GM18858 (cell line): Measurements from ENCODE around the gene GALNT18.

Experiments
- ATAC-seq: cut with Tn5 transposase; IDR thresholded peaks from one replicate; pipeline ENCODE4 v1.9.1; 2021; ENCODE audit not compliant: unreplicated experiment

Gene GALNT18

DNA sequence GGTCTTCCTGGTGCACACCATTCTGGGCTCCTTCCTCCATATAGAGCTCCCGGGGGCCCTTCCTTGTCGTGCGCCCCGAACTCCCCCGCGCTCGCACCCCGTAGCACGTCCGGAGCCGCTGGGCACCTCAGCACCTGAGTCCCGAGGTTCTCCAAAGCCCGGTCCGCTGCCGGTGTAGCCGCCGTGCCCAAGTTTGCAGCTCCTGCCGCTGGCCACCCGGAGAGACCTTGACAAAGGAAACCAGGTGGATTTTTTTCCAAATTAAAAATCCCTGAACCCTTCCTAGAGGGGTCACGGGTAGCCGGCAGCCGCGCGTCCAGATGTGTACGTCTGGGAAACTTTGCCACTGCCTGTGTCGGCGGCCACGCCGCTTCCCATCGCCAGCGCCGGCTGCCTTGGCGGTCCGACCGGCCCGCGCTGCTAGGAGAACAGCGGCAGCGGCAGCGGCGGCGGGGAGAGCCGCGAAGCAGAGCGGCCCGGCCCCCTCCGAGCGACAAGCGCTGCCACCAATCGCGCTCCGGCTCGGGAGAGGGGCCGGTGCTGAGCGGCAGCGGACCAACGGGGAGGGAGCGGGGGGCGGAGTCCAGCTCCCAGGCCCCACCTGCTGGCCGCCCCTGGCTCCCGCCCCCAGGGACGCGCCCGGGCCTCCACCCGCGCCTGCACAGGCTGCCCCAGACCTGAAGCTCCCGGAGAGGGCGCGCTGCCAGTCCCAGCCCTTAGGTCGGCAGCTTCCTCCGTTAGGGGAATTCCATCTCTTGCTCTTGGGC is at the start of gene GALNT18:
Gene GALNT18 (minus strand): TSS at position 433 of the 767 bp plus-strand sequence.
- ATAC-seq = peak; percentile 87

DNA sequence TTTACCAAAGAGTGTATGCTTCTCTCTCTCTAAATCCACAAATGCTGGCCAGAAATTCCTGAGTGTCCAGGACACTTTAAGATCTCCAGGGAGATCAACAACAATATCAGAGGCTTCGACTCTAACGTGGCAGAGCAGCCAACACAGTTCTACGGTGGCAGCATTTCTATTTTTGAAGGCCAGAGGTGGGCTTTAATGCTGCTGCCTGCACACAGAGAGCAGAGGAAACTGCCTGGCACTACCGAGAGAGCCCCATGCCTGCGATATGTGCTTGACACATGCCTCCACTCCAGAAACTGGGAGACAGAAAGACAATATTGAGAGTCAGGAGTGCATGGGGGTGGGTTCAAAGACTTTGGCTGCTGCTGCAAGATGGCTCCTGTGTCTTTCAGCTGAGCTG is 48.8 kb upstream of the GALNT18 start:
- ATAC-seq = no peak

DNA sequence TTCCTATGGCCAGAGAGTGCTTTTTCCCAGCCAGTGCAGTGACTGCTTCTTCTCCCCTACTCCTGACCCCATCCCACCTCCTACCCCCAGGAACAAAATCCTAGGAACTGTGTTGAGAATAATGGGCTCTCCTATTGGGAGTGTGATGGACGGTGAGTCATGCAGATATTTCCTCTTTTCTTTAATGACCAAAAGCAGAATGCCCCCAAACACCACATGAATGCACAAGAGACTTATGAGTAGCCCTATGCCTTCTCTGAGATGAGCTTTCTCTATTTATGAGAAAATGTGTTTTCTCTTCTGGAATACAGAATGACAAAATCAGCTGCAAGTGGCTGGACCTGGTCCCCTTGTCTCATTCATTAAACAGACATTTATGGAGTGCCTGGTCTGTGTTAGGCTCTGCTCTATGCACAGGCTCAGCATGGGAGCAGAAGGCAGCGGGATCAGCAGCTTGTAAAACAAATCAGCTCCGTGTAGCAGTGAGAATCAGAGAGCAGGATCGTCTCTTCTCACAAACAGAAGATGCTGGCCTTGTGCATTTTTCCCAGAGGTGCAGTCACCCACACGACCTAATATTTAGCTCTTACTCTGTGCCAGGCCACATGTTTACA is 47.5 kb upstream of the GALNT18 start:
- no peak for ATAC-seq

DNA sequence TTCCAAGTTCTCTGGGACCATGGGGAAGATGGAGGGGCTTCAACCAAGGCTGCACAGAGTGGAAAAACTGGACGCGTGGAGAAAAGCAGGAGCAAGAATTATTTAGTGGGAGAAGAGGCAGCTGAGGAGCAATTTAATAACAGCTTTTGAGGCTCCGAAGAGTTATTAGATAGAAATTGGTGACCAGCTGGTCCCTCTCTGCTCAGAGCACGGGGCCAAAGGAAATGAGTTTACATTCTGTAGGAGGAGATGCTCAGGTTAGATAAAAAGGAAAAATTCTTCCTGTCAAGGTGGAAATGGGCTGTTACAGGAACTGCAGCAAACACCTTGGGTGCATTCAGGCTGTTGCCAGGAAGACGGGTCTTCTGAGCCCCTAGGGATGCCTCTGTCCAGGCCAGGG is 47.0 kb upstream of the GALNT18 start:
- ATAC-seq = no peak

DNA sequence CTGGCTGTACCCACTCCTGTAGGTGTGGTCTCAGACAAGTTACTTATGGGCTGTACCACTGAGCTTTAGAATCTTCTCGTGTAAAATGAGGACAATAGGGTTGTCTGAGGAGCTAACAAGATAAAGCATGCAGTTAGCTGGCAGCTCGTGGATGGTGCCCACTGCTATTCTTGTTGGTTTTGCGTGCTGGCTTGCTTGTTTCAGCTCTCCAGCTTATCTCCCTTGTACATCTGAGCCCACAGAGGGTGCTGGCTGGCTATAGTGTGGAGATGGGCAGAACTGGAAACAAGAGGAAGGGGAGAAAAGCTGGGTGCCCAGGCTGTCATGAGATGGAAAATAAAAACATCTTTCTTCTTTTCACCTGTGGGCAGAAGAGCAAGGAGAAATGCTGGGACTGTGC is 46.5 kb upstream of the GALNT18 start:
- no peak for ATAC-seq

DNA sequence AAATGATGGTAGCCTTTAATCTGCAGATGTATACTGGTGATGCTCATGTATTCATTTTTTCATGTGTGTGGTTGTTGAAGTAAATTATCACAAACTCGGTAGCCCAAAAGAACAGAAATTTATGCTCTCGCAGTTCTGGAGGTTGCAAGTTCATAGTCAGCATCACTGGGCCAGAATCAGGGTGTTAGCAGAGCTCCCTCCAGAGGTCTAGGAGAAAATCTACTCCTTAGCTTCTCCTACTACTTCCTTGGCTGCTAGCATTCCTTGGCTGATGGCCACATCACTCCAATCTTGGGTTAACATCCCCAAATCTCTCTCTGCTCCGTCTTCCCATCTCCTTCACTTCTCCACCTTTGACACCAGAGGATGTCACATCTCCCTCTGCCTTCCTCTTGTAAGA is 45.3 kb upstream of the GALNT18 start:
- ATAC-seq = no peak

DNA sequence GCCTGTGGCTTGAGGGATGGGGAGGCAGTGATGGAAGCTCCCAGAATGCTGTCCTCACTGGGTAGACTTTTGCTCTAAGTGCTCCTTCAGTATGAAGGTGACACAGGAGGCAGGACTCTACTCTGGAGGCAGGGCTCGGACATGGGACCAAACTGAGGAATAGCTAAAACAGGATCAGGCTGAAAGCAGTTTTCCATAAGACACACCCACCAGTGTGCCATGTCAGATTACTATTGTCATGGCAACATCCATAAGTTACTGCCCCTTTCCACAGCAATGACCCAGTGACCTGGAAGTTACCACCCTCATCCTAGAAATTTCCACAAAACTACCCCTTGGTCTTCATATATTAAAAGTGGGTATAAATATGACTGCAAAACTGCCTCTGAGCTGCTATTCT is 43.6 kb upstream of the GALNT18 start:
- no peak for ATAC-seq

DNA sequence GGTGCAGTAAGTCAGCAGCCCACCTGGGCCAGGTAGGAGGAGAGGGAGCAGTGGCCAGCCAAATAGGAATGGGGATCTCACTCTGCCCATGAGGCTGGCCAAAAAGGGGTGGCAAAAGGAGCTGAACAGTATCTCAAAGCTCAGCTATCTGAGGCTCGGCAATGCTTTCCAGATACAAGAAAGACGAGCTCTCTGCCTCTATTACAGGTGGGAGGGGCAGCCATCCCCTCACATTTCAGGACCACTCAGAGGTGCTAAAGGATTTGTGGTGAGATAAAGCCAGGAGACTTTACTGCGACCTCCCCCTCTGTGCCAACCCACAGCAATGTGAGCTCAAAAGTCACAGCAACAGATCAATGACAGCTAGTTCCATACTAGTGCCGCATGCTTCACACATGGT is 42.1 kb upstream of the GALNT18 start:
- ATAC-seq = no peak

DNA sequence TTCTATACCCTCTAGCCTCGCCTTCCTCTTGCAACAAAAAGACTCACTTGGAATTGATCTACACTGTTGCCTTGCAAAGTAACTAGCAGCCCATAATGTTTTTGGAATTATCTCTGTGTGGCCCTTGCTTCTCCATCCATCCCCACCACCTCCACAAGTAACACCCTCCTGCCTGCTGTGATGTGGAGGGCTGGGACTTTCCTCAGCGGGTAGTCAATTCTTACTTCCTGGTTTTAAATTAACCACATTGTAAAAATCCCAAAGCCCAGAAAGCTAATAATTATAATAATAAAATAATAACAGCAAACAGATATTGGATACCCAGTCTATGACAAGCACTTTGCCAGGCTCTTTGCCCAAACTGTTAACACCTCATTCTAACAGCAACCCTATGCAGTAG is 40.8 kb upstream of the GALNT18 start:
- no peak for ATAC-seq

DNA sequence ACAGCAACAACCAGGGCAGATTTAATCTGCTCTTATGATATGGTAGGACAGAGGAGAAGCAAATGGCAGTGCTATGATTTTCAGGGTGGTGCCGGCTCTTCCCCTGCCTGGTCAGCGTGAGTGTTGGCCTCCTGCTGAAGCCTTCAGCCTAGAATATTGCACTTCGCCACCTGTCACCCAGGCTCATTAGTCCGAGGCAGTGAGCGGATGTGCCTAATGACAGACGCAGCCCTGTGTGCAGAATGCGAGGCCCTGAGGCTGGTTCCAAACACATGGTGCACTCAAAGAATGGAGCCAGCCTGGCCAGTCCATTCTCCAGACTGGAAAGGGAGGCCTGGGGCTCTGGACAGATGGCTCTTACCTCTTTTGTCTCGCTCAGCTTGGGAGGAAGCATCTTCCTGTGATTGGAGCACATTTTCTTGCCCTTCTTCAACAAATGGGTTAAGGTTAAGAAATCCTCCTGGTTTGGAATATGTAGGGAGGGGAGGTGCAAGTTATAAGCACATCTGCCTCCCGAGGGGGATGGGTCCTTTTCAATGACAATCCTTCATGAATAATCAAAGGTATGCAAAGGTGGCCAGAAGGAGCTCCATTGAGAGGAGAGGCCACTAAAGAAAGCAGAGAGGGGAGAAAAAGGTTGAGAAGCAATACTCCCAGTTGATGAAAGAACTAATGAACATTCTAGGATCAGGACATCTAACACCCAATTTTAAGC is 39.7 kb upstream of the GALNT18 start:
- ATAC-seq = no peak

DNA sequence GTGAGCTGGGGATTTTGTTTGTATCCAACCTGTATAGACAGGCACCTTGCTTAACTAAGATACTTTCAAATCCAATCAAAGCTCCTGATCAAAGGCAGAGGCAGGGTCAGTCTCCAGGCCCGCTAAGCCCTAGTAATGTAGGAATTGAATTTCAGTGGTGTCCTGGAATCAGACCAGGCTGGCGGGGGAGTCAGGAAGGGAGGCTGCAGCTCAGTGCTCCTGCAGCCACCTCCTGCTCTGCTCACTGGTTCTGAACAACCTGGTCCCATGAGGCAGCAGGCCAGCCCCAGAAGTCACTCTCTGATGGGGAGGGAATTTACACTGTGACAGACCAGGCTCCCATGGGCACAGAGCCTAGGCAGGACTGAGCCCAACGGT is 38.5 kb upstream of the GALNT18 start:
- ATAC-seq = no peak

DNA sequence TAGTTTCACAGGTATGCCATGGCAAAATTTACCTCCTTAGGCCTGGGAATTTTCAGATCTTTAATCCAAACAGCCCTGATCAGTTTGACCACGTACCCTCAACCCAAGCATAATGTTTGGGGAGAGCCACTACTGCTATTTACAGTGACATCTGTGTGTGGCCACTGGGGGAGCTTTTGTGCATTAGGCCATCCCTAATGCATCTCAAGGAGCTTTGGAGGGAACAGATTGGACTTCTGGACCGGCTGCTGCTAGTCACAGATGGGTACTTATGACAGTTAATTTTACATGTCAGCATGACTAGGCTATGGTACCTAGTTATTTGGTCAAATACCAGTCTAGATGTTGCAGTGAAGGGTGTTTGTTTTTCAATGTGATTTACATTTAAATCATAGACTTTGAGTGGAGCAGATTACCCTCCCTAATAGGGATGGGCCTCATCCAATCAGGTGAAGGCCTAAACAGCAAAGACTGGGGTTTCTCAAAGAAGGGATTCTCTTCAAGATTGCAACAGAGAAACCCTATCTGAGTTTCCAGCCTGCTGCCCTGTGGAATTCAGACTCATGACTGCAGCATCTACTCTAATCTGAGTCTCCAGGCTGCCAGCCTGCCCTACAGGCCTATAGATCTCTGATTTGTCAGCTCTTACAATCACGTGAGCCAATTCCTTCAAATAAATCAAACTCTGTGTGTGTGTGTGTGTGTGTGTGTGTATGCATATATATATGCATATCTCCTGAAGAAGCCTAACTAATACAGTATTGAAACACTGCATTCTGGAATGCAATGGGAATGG is 38.0 kb upstream of the GALNT18 start:
- no peak for ATAC-seq

DNA sequence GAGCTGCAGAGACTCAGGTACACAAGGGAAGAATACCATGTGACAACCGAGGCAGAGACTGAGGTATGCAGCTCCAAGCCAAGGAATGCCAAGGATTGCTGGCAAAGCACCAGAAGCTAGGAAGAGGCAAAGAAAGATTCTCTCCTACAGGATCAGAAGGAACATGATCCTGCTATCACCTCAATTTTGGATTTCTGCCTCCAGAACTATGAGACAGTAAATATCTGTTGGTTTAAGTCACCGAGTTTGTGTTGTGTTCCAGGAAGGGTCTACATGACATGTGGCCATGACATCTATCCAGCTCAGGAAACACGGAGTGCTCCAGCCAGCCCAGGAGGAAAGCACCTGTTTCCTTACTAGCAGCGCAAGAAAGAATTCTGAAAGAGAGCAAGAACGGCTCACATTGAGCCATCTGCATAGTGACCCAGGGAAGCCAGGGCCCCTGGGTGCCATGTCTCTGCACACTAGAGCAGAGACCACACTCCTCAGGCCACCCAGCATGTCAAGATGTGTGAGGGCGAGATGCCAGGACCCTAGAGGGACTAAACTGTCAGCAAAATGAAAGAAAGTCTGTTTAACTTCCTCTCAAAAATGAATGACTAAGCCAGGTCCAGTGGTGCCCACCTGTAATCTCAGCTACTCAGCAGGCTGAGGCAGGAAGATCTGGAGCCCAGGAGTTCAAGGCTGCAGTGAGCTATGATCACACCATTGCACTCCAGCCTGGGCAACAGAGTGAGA is 35.6 kb upstream of the GALNT18 start:
- no peak for ATAC-seq

DNA sequence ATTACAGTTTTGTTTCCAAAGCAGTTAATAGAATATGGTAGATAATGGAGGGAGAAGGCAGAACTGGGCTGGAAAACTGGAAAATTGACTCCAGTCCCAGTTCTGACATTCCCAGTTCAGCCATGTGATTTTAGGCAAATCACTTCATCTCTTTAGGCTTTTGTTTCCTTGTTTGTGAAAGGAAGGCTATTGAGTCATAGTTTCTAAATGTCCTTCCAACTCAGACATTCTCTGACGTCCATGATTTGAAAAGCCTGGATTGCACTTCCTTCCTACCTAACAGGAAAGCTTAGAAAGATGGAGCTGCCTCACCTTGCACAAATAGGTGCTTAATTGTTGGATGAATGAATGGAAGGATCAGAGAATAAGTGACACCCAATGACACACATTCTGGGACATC is 19.8 kb upstream of the GALNT18 start:
- no peak for ATAC-seq

DNA sequence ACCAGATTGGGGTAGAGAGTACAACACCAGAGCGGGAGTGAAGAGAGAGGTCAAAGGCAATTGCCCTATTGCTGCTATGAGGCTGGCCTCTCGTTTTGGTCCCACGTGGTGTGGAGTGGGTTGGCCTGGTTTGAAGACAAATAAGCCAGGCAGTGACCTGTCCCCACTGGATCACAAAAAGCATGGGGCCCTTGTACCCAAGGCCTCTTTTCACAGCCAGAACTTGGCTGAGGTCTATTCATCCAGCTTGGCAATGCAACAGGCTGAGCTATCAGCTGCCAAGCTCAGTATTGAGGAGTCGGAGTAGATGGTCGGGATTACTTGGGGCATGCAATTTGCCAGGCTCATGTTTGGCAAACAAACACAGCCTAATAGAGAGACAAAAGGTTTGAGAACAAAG is 19.2 kb upstream of the GALNT18 start:
- ATAC-seq = no peak

DNA sequence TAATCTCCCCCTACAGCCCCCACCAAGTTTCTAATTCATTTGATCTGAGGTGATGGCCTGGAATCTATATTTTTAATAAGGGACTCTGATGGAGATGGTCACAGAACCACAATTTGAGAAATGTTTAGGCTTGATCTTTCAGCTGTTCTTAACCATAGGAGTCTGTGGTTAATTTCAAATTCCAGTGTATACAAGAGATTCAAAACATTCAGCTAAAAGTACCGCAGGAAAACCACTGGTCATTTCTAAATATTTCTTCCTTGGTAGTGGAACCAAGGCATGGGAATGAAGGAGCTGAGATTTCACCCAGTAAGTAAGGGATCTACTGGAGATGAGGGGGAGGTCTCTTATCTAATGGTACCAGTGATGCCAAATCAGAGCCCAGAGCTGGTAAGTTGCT is 18.3 kb upstream of the GALNT18 start:
- ATAC-seq = no peak

DNA sequence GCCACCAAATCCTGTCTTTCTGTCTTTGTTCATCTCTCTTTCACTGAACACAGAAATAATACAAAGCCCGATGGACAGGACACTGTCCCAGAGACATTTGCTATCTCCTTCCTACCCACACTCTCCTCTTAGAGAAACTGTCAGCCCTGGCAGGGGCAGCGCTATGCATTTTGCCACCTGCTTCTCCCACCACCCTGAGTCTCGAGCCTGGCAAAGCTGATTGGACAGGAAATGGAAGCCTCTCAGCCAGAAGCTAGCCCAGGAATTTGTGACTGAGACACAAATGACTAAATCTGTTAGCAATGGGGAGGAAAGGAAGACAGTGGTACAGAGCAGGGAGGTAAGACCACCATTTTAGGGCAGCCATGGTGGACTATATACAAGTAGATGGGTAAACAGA is 14.9 kb upstream of the GALNT18 start:
- no peak for ATAC-seq

DNA sequence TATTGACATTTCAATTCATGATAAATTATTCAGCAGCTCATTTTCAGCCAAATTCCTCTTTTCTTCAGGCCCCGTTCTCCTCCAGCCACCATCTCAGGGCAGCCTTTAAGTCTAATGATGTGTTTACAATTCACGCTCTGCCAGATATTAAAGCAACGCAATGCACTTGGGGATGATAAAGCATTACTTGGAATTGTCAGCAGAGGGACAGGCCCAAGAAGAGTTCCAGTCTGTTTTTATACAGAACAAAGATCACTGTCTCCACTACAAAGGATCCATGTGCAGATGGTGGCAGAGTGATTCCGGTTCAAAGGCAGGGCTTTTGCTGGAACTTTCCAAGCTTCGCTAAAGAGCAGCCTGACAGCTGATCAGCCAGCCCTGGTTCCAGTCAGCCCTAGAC is 13.6 kb upstream of the GALNT18 start:
- ATAC-seq = no peak

DNA sequence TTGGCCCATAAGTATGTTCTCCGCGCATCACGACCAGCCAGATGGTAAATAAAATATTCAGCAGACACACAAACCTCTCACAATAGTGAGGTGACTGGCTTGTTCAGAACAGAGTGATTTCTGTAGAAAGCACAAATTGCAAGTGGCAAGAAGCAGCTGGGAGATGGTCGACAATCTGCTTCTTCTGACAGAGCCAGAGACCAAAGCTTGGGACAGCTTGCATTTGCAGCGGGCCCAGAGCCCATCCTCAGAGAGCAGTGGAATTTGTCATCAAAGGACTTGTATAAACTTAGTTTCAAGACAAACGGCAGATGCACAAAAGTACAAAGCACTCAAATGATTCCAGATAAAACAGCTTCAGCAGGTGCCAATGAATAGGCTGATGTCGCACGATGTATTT is 7.6 kb upstream of the GALNT18 start:
- no peak for ATAC-seq

DNA sequence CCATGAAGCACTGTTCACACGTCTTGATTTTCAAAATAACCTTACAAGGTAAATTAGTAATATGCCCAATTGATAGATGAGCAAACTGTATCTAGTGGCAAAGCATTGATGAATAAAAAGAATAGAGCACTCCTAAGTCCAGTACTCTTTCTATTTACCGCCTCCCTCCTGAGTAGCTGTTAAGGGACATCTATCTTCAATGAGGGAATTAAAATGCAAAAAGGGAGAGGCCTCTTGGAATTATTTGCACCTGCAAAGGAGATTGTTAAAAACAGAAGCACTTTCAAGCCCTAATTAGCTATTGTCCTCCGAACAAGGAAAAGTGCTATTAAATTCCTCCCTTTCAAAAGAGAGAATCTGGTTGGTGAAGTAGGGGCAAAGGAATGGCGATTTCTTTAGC is 6.8 kb upstream of the GALNT18 start:
- no peak for ATAC-seq

DNA sequence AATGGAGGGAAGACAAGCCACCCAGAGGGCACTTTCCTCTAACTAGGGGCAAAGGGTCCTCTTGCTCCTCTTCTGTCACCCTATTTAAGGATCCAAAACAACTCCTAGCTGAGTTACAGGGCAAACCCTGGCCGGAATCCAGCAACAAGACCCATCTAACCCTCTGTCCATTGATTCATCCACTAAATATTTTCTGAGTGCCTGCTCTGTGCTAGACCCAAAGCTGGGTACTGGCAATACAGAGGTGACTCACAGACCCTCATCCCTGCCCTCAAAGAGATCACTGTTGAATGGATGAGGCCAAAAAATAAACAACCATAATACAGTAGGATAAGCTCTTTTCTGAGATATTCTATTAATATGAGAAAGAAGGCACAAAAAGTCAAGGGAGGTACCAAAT is 4.3 kb upstream of the GALNT18 start:
- ATAC-seq = no peak
